GM19328 (cell line): Measurements from ENCODE around the gene PSMD8.

Source experiments
- ATAC-seq: cut with Tn5 transposase; IDR thresholded peaks from one replicate; pipeline ENCODE4 v1.9.1; 2021; ENCODE audit warnings: mild to moderate bottlenecking, moderate library complexity; ENCODE audit not compliant: unreplicated experiment

The PSMD8 gene

DNA sequence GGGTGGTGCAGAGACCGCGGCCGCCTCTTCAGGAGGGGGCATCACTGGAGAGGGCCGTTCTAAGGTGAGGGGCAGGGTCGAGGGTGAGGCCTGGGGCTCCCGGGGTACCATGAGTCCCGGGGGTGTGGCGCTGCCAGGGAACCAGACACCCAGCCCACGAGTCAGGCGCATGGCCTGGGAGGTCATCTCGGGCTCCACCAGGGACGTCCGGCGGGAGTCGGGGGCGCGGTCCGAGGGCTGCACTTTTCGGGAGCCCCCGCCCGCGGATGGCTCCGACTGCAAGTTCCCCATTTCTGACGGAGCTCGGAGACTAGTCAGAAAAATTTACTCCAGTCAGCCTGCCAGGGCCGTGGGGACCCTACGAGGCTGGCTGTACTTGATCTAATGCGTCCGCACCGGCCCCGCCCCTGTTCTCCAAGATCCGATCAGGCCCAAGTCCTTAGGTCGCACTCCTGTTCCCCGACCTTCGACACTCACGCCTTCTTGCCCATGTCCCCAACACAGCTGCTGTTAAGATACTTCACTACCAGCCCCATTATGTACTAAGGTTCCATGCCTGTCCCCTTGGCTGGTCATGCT is 12.7 kb downstream of the PSMD8 start:
- ATAC-seq, result no peak

DNA sequence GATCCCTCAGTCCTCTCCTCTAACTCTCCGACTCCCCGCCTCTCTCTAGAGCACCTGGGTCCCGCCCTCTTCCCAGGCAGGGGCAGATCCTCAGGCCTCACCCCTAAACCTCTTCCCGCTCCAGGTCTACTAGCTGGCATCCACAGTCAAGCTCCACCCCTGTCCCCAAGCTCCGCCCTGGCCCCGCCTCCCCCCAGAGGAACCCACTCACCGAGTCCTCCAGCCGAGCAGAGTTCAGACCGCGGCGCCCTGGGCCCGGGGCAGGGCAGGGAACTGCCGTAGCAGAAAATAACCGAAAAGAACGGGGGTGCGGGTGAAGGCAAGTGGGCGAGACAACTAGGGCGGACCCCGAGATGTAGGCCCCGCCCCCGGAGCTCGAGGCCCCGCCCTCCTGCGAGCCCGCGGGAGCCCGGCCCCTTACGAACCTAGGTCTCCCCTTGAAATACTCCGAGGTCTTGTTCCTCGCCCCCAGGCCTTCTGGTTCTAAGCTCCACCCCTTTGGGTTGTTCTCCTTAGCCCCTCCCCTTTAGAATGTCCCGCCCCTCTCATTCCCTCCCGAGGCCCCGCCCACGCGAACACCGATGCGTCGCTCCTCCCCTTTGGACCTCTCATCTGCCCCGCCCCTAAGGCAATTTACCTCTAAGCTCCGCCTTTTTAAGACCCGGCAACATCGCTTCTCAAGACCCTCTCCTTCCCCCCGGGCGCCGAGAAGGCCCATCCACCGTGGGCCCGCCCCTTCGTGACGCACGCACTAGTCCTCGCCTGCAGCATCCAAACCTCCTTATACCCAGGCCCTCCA is 13.4 kb downstream of the PSMD8 start, which contains the start of gene GGN:
Gene GGN (minus strand): TSS at position 485 of the 799 bp plus-strand sequence. CDS start 773 bp downstream, outside the sequence.
- ATAC-seq, result peak; percentile 50

DNA sequence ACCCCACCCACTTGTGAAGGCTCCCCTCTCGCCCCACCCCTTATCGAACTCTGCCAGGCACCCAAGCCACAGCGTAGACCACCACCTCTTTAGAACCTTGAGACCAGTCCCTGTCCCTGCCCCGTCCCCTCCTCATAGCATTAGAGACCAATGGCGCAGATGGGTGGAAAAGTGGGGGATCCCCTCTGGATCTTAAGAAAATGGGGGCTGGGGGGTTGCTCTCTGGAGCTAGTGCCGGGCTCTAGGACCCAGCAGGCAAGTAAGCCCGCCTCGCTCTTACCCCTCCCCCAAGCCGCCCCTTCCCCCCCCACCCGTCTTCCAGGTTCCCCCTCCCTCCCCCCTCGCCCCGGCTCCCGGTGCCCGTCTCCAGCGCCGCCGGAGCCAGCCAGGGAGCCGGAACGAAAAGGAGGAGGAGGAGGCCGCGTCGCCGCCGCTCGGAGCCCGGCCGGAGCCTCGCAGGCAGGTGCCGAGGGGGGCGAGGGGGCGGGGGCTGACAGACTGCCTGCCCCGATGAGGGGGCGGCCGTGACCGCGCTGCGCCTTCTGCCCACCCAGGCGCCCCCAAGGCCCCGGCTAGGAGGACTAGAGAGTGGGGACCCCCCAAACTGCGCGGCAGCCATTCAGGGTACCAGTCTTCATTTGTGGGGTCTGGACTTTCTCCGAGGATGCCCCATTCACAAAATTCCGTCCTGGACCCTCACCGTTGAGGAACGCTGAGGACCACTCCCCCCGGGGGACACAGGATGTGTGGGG is 14.2 kb downstream of the PSMD8 start, which contains the start of gene SPRED3:
Gene SPRED3 (plus strand): TSS at position 349 of the 752 bp plus-strand sequence. CDS start 1,606 bp downstream, outside the sequence.
- no peak for ATAC-seq

DNA sequence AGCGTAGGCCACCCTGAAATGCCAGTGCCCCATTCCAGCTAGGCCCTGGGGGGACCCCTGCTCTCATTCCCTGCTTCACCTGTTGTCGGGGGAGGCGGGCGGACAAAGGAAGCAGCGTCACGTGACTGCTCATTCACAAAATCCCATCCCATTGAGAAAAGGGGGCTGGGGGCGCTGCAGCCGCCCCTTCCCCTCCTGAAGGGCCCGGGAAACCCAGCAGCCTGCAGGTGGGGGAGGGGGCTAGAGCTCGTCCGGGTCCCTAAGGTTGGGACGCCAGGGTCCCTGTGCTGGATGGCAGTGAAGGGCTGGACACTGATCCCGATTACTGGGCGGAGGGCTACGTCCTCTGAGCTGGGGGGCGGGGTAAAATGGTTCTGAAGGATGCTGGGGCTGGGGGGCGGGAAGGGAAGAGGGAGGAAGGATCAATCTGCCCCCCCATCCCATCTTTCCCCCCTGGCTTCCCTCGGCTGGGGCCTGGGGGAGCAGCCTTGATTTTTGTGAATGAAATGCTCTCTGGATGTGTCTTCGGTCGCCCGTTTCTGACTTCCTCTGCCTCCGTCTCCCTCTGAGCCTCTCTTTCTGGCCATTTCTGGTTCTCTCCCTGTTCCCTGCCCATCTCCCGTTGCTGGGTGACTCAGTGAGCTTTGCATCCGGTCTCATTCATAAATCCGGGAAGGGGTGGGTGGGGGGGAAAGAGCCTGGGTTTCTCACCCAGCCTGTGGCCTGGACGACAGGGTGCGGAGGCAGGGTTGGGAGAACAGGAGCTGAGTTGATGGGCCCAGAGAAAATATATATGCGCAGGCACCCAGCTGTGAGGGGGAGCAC is 14.9 kb downstream of the PSMD8 start:
- ATAC-seq, result no peak

DNA sequence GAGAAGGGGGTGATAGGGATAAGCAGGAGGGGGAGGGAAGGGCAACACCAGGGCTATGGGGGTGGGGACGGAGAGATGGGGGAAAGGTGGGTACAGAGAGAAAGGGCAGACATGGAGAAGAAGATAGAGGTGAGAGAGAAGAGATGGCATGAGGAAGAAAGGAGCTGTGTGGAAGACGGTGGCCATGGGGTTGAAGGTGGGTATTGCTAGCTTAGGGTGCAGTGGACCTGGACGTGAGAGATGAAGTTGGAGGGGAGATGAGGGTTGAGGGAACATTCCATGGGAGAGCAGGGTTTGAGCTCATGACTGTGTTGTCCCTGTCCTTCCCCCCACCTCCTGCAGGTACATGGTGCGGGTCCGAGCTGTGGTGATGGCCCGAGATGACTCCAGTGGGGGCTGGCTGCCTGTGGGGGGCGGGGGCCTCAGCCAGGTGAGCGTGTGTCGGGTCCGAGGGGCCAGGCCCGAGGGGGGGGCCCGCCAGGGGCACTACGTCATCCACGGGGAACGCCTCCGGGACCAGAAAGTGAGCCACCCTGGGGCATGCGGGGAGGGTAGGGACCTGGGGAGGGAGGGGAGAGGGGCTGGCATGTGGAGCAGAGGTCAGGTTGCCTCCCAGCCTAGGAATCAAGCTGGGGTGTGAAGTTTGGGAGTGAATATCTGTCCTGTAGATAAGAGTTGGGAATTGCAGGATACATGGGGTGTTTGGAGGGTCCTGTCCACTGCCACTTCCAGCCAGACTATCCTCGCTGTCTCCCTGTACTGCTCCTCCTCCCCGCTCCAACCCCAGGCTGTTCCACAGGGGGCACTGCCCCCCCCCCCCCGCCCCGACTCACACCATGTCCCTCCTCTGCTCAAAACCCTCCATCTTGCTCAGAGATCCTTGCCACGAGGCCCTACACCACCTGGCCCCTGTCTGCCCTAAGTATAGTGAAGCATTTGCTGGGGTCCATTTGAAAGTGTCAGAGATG is 15.9 kb downstream of the PSMD8 start:
- ATAC-seq, result no peak

DNA sequence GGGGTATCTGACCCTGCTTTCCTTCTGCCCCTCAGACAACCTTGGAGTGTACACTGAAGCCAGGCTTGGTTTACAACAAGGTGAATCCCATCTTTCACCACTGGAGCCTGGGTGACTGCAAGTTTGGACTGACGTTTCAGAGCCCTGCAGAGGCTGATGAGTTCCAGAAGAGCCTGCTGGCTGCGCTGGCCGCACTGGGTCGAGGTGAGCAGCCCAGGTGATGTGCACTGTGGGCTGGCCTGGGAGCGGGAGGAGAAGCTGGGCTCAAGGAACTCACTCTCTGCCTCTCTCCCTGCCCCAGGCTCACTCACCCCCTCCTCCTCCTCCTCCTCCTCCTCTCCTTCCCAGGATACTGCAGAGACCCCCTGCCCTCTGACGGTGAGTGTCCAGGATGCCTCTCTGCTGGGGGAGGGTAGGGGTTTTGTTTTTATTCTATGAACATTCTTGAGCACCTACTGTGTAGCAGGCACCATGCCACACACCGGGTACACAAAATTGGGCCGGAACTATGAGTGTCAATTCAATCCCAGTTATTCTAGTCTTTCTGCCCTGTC is 17.6 kb downstream of the PSMD8 start:
- no peak for ATAC-seq

DNA sequence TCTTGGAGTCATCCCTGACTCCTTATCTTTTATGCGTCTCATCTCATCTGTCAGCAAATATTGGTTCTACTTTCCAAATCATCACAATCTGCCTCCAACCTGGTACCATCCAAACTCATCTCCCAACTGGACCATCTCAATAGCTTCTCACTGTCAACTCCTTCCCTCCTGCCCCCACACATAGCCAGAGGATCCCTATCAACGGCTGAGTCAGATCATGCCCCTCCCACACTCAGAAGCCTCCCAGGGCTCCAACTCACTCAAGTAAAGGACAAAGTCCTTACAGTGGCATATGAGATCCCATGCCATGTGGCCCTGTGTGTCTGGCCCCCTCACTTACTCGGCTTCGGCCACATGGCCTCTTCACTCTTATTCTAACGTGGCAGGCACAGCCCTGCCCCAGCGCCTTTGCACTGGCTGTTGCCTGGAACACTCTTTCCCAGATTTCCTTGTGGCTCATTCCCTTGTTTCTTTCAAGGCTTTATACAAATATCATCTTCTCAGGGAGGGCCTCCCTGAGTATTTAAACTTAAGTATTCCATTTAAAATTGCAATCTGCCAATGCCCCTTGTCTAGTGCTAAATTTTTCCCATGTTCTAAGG is 18.4 kb downstream of the PSMD8 start:
- no peak for ATAC-seq

DNA sequence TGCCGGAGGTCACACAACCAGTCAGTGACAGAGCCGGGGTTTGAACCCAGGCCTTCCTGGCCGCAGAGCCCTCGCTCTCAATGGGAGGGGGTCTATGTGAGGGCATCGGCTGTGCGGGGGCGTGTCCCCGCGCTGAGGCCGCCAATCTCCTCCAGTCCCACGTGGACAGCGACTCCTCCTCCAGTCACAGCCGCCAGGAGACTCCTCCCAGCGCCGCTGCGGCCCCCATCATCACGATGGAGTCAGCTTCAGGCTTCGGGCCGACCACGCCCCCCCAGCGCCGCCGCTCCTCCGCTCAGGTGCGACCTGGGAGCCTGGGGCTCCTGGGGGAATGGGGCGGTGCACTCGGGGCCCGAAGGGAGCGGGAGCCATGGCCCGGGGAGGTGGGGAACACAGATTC is 20.1 kb downstream of the PSMD8 start:
- ATAC-seq, result no peak

DNA sequence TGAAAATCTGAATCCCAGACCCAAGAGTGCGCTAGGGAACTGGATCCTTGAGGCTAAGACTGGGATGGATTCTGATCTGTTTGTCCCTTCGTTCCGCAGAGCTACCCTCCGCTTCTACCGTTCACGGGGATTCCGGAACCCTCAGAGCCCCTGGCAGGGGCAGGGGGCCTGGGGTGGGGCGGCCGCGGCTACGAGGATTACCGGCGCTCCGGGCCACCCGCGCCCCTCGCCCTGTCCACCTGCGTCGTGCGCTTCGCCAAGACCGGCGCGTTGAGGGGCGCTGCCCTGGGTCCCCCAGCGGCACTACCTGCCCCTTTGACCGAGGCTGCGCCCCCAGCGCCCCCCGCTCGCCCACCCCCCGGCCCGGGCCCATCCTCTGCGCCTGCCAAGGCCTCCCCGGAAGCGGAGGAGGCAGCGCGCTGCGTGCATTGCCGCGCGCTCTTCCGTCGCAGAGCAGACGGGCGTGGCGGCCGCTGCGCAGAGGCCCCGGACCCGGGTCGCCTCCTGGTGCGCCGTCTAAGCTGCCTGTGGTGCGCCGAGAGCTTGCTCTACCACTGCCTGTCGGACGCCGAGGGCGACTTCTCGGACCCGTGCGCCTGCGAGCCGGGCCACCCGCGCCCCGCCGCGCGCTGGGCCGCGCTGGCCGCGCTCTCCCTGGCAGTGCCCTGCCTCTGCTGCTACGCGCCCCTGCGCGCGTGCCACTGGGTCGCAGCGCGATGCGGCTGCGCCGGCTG is 21.2 kb downstream of the PSMD8 start:
- no peak for ATAC-seq

DNA sequence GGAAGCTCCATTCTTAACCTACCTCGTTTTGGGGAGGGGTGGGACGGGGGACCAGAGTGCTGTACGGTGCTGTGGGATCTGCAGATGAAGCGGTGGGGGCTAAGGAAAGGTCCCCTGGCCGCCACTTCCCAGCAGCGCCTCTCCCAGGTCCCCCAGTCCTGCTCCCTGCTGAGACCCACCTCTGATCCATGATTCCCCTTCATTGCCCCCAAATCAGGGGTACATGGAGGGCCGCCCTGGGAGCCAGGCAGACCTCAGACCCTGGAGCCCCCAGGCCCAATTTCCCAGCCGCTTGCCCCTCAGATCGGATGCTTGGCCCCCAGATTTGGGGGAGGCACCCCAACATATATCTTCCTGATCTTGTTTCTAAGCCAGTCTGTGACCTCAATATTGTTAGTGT is 24.7 kb downstream of the PSMD8 start:
- no peak for ATAC-seq

DNA sequence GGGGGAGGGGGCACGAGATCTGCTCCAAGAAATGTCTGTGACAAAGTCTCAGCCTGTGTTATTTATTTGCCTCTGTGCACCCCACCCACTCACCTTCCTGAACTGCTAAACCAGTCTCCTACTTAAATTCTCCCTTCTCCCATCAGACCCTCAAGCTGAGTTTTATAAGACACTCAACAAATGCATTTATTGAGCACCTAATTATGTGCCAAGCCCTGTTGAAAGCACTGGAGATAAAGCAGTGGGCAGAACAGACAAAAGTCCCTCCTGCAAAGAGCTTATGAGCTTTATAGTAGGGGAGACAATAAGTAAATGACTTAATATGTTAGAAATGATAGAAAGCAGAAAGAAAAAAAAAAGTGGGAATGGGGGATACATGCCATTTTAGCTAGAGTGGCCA is 25.2 kb downstream of the PSMD8 start:
- ATAC-seq, result no peak

DNA sequence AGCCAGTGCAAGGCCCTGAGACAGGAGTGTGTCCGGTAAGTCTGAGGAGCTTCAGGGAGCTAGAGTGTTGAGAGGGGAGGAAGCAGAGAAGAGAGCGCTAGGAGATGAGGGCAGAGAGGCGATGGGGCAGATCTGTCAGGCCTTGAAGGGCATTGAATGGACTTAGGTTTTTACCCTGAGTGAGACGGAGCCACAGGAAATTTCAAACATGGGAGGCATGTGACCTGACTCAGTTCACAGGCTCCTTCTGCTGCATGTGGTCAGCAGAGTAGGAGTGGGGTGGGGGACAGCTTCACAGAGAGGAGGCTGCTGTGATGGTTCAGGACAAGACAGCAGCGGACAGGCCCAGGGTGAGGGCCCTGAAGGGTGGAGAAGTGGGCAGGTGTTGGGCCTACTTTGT is 26.0 kb downstream of the PSMD8 start:
- ATAC-seq, result no peak

DNA sequence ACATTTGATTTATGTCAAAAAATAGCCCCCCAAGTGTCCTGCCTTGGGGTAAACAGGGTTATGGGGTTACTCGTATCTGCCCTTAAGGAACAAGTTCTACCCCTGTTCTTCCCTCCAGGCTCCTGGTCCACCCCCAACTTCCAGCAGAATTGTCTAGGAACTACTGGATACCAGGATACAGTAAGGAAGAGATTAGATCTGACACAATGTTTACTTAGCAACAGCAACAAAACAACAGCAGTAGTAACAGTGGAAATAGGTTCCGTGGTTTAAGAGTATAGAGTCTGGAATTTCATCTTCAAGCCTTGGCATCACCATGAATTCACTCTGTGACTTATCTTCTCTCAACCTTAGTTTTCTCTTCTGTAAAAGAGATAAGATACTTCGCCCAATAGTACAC is 26.8 kb downstream of the PSMD8 start:
- ATAC-seq, result no peak

DNA sequence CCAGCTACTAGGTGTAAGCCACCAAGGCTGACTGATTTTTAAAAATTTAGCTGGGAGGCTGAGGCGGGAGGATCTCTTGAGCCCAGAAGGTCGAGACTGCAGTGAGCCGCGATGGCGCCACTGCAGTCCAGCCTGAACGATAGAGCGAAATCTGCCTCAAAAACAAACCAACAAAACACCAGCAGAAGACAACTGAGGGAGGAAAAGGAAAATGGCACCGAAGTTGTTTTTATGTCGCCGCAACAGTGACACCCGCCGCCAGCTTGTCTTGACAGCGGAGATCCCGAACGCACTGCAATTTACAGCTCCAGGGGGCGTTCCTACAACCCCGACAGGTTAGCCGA is 28.2 kb downstream of the PSMD8 start:
- no peak for ATAC-seq

DNA sequence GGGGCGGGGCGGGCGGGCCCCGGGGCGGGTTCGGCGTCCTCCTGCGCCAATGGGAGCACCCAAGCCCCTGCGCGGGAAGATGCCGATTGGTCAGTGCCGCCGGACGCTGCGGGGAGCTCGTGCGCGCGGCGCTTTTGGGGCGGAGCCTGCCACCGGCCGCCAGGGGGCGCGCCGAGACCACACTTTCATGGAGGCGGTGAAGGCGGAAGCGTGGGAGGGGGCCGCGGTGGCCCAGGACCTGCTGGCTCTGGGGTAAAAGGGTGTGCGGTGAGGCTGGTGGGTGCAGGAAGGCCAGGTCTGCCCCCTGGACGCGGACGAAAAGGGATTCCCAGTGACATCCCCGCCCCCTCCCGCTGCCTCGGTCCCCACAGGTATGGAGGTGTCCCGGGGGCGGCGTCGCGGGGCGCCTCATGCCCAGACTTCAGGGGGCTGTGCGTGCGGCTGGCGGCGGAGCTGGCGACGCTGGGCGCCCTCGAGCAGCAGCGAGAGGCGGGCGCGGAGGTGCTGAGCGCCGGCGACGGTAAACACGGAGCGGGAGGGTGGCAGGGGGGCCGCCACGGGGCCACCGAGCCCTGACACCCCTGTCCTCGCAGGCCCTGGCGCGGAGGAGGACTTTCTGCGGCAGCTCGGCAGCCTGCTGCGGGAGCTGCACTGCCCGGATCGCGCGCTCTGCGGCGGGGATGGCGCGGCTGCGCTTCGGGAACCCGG is 28.8 kb downstream of the PSMD8 start, which contains the start of gene FAM98C:
Gene FAM98C (plus strand): TSS at position 127 of the 708 bp plus-strand sequence. CDS start 61 bp downstream, at position 188.
- peak; percentile 86 for ATAC-seq

DNA sequence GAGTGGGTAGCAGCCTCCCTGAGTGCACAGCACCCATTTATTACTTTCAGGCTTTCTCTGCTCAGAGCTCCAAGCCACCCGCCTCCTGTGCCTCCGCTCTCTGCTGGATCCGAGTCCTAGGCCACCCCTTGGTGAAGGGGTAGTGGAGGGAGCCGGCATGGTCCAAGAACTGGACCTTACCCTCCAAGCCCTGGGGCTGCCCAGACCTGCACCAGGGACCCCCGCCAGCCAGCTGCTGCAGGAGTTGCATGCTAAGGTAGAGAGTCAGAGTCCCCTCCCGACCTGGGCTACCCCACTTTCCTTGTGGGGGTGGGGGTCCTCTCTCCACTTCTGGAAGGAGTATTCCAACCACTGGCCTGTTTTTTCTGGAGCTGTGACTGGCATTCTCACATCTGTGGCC is 30.5 kb downstream of the PSMD8 start:
- ATAC-seq, result no peak

DNA sequence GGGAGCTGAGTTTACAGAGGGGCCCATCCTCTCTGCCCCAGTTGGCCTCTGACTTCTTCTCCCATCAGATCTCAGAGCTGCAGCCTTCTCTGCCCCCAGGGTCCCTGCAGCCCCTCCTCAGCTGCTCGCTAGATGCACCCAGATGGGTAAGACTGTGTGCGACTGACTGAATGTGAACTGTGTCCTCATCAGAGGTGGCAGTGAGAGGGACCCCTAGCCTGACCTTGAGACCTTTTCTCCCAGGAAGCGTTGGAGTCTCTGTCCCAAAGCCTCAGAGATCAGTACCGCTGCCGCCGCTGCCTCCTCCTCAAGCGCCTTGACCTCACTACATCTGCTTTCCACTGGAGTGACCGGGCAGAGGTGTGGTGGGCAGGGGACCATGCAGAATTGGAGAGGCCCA is 30.9 kb downstream of the PSMD8 start:
- ATAC-seq, result no peak
